Mammary epithelial cell (primary cell): Measurements from ENCODE around the gene MTPN.

Experiments
- EZH2 ChIP-seq: IDR thresholded peaks from 2 replicates; pipeline ENCODE4 v1.6.1; 2012; ENCODE audit warnings: low read length, inconsistent platforms, borderline replicate concordance
- TF ChIP-seq, protein P1 (sequence below), 2 donors: IDR thresholded peaks in 1 of 2; conservative IDR thresholded peaks in 1 of 2; 2 replicates each; pipeline ENCODE4 v1.5.1; 2011 to 2012; ENCODE audit warnings: inconsistent platforms in 2 of 2, low read length in 2 of 2, mild to moderate bottlenecking in 2 of 2, control low read depth in 1 of 2, low read depth in 1 of 2; ENCODE audit not compliant: insufficient read depth in 1 of 2; ENCODE audit errors: extremely low read depth in 1 of 2

DNA sequence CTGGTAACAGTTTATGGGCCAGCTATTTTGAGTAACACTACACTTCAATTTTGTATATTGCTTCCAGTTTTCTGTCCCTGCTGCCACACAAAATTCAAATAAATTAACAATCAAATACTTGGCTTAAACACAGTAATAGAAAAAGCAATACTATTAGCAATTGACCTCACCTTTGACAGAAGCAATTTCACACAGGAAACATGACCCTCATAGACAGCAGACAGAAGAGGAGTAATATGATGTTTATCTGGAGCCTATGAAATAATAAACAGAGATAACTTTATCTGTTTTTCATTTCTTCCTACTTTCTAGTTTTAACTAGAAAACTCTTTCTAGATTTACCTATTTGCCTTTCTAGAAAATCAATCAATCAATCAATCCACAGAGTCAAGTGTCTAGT lies 26.7 kb downstream of the MTPN start:
- TF ChIP-seq, protein P1, sequence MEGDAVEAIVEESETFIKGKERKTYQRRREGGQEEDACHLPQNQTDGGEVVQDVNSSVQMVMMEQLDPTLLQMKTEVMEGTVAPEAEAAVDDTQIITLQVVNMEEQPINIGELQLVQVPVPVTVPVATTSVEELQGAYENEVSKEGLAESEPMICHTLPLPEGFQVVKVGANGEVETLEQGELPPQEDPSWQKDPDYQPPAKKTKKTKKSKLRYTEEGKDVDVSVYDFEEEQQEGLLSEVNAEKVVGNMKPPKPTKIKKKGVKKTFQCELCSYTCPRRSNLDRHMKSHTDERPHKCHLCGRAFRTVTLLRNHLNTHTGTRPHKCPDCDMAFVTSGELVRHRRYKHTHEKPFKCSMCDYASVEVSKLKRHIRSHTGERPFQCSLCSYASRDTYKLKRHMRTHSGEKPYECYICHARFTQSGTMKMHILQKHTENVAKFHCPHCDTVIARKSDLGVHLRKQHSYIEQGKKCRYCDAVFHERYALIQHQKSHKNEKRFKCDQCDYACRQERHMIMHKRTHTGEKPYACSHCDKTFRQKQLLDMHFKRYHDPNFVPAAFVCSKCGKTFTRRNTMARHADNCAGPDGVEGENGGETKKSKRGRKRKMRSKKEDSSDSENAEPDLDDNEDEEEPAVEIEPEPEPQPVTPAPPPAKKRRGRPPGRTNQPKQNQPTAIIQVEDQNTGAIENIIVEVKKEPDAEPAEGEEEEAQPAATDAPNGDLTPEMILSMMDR (conservative IDR thresholded peaks at IDR 0.05 in 1 of 2, IDR thresholded peaks at IDR 0.05 in 1 of 2; ENCODE audit: extremely low read depth in 1 of 2, insufficient read depth in 1 of 2, low read depth in 1 of 2, low read length in 2 of 2) = no peak
- no peak for TF ChIP-seq EZH2
